Activated CD8-positive, alpha-beta memory T cell treated with anti-CD3 and anti-CD28 coated beads, Interleukin-2, amount 50 U/mL, for 24 hours (primary cell): ENCODE results near the gene ABCA3.
"Not testable (repeated sequence)": the region's sequence is repeated elsewhere in the genome, so short reads cannot be mapped to it uniquely, and the experiment has no call there.

Experiments used
- DNase-seq: peaks from one replicate; pipeline ENCODE4 v3.0.0-alpha.2; 2020; ENCODE audit errors: extremely low read depth

The ABCA3 gene

GRCh38 chr16:2280981-2281542 is 59.5 kb downstream of the ABCA3 start:
- no peak for DNase-seq

GRCh38 chr16:2280461-2280860 is 60.1 kb downstream of the ABCA3 start:
- no peak for DNase-seq

GRCh38 chr16:2278956-2279800 is 61.4 kb downstream of the ABCA3 start:
- DNase-seq = no peak

- DNase-seq = no peak
Observed at GRCh38 chr16:2278272-2278608, 62.3 kb downstream of the ABCA3 start.

- no peak for DNase-seq
Observed at GRCh38 chr16:2277466-2278271, 62.9 kb downstream of the ABCA3 start.

- DNase-seq = no peak
Observed at GRCh38 chr16:2276368-2277195, 63.9 kb downstream of the ABCA3 start.

- DNase-seq = no peak
Observed at GRCh38 chr16:2275476-2276367, 64.8 kb downstream of the ABCA3 start.

GRCh38 chr16:2273931-2274330 is 66.6 kb downstream of the ABCA3 start:
- no peak for DNase-seq

GRCh38 chr16:2273484-2273883 is 67.0 kb downstream of the ABCA3 start:
- no peak for DNase-seq

- DNase-seq = no peak
Observed at GRCh38 chr16:2271848-2272461, 68.6 kb downstream of the ABCA3 start.

GRCh38 chr16:2270588-2271470 is 69.7 kb downstream of the ABCA3 start:
- DNase-seq = no peak

- DNase-seq = no peak
Observed at GRCh38 chr16:2270070-2270462, 70.5 kb downstream of the ABCA3 start.

GRCh38 chr16:2267913-2268666 is 72.4 kb downstream of the ABCA3 start, which contains the start of gene RNPS1:
TSS of gene RNPS1 (minus strand) at chr16:2268126. CDS start at chr16:2264643, 3,483 bp downstream.
- peak; percentile 81 for DNase-seq

- DNase-seq = not testable (repeated sequence)
Observed at GRCh38 chr16:2267505-2267912, 73.0 kb downstream of the ABCA3 start.

GRCh38 chr16:2266887-2267286 is 73.6 kb downstream of the ABCA3 start:
- DNase-seq = not testable (repeated sequence)

- not testable (repeated sequence) for DNase-seq
Observed at GRCh38 chr16:2263026-2263425, 77.5 kb downstream of the ABCA3 start.

- DNase-seq = no peak
Observed at GRCh38 chr16:2260250-2260649, 80.3 kb downstream of the ABCA3 start.

- DNase-seq = not testable (repeated sequence)
Observed at GRCh38 chr16:2258530-2258929, 82.0 kb downstream of the ABCA3 start.
